HEK293T (cell line): ENCODE results near the gene SH3RF2.

Source experiments
- CTCF ChIA-PET: fragments of 350-600 bp; formaldehyde crosslinking; extraction: SDS; loops from one replicate; lab custom pipeline; 2021; ENCODE audit warnings: antibody characterized with exemption, inconsistent platforms; lab: Yijun Ruan, JAX
- POLR2A ChIA-PET: fragments of 350-600 bp; formaldehyde crosslinking; extraction: SDS; loops from one replicate; lab custom pipeline; 2020; ENCODE audit warnings: antibody characterized with exemption, inconsistent platforms; lab: Yijun Ruan, JAX
- DNase-seq: peaks from one replicate; pipeline ENCODE4 v3.0.0; 2012; ENCODE audit warnings: mixed read lengths; ENCODE audit errors: extremely low spot score
- ARNT ChIP-seq: fragments of 450-650 bp; IDR thresholded peaks from 2 replicates; pipeline ENCODE4 v1.6.1; 2017; ENCODE audit warnings: mild to moderate bottlenecking
- BHLHE40 ChIP-seq: fragments of 450-650 bp; IDR thresholded peaks from 2 replicates; pipeline ENCODE4 v1.6.1; 2016; ENCODE audit warnings: mild to moderate bottlenecking, moderate library complexity, borderline replicate concordance
- CTBP1 ChIP-seq: fragments of 450-650 bp; IDR thresholded peaks from 2 replicates; pipeline ENCODE4 v1.6.1; 2016; ENCODE audit warnings: borderline replicate concordance
- ELF4 ChIP-seq: fragments of 450-650 bp; IDR thresholded peaks from 2 replicates; pipeline ENCODE4 v1.6.1; 2017; ENCODE audit warnings: antibody characterized with exemption
- FOXA1 ChIP-seq: fragments of 450-650 bp; IDR thresholded peaks from 2 replicates; pipeline ENCODE4 v1.6.1; 2016; ENCODE audit warnings: mild to moderate bottlenecking
- FOXK2 ChIP-seq: fragments of 450-650 bp; IDR thresholded peaks from 2 replicates; pipeline ENCODE4 v1.6.1; 2016; ENCODE audit warnings: mild to moderate bottlenecking
- FOXM1 ChIP-seq: fragments of 450-650 bp; IDR thresholded peaks from 2 replicates; pipeline ENCODE4 v1.6.1; 2017; ENCODE audit warnings: mild to moderate bottlenecking, borderline replicate concordance
- HDGF ChIP-seq: fragments of 450-650 bp; IDR thresholded peaks from 2 replicates; pipeline ENCODE4 v1.6.1; 2017; ENCODE audit warnings: antibody characterized with exemption, borderline replicate concordance
- L3MBTL2 ChIP-seq: fragments of 450-650 bp; conservative IDR thresholded peaks from 2 replicates; pipeline ENCODE4 v1.6.1; 2016; ENCODE audit warnings: mild to moderate bottlenecking
- LEF1 ChIP-seq: fragments of 450-650 bp; IDR thresholded peaks from 2 replicates; pipeline ENCODE4 v1.6.1; 2017; ENCODE audit warnings: mild to moderate bottlenecking, borderline replicate concordance
- NFRKB ChIP-seq: fragments of 450-650 bp; IDR thresholded peaks from 2 replicates; pipeline ENCODE4 v1.6.1; 2016; ENCODE audit warnings: mild to moderate bottlenecking, moderate library complexity
- SP1 ChIP-seq: fragments of 450-650 bp; IDR thresholded peaks from 2 replicates; pipeline ENCODE4 v1.6.1; 2017
- SUZ12 ChIP-seq: fragments of 450-650 bp; IDR thresholded peaks from 2 replicates; pipeline ENCODE4 v1.6.1; 2016; ENCODE audit warnings: mild to moderate bottlenecking
- TARDBP ChIP-seq: fragments of 450-650 bp; IDR thresholded peaks from 2 replicates; pipeline ENCODE4 v1.6.1; 2016
- ZNF384 ChIP-seq: fragments of 450-650 bp; IDR thresholded peaks from 2 replicates; pipeline ENCODE4 v1.6.1; 2016
- TF ChIP-seq, protein P1 (sequence below): fragments of 450-650 bp; IDR thresholded peaks from 2 replicates; pipeline ENCODE4 v1.6.1; 2016

The SH3RF2 gene

GRCh38 chr5:145923405-145923804 is 13.0 kb upstream of the SH3RF2 start:
- no peak for TF ChIP-seq HDGF
- TF ChIP-seq NFRKB = no peak
- no peak for TF ChIP-seq TARDBP
- no peak for TF ChIP-seq ELF4
- TF ChIP-seq, protein P1, sequence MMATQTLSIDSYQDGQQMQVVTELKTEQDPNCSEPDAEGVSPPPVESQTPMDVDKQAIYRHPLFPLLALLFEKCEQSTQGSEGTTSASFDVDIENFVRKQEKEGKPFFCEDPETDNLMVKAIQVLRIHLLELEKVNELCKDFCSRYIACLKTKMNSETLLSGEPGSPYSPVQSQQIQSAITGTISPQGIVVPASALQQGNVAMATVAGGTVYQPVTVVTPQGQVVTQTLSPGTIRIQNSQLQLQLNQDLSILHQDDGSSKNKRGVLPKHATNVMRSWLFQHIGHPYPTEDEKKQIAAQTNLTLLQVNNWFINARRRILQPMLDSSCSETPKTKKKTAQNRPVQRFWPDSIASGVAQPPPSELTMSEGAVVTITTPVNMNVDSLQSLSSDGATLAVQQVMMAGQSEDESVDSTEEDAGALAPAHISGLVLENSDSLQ = no peak
- ChIA-PET POLR2A (no interaction called here), CTCF (no interaction called here)
- DNase-seq = no peak

- POLR2A ChIA-PET = interaction anchor here (1.5 kb wide), 1 partner anchor 11 kb away, joined by 5 read pairs; the partner anchor contains the start of gene SH3RF2
- TF ChIP-seq ELF4 (no peak), NFRKB (no peak), FOXA1 (no peak), TARDBP (no peak)
- CTCF ChIA-PET = interaction anchor here (1.5 kb wide), 1 partner anchor 9 kb away, joined by 5 read pairs; no protein-coding TSS in a partner anchor
- DNase-seq = no peak
These were observed 11.5 kb upstream of the SH3RF2 start for GRCh38 chr5:145924849-145925248.

- no peak for TF ChIP-seq FOXK2
- no peak for TF ChIP-seq FOXA1
- no peak for TF ChIP-seq CTBP1
- TF ChIP-seq NFRKB = no peak
- TF ChIP-seq ELF4 = no peak
- TF ChIP-seq L3MBTL2 = no peak
- TF ChIP-seq SP1 = no peak
- TF ChIP-seq TARDBP = no peak
- no peak for TF ChIP-seq HDGF
- no peak for TF ChIP-seq SUZ12
- ChIA-PET CTCF (interaction anchor here (1.5 kb wide), 1 partner anchor 9 kb away, joined by 5 read pairs; no protein-coding TSS in a partner anchor), POLR2A (interaction anchor here (1.5 kb wide), 1 partner anchor 11 kb away, joined by 5 read pairs; the partner anchor contains the start of gene SH3RF2)
- DNase-seq = no peak
These were observed 11.0 kb upstream of the SH3RF2 start for GRCh38 chr5:145925353-145925752.

GRCh38 chr5:145925803-145926202 is 10.6 kb upstream of the SH3RF2 start:
- no peak for DNase-seq
- POLR2A ChIA-PET = interaction anchor here (1.5 kb wide), 1 partner anchor 10 kb away, joined by 5 read pairs; the partner anchor contains the start of gene SH3RF2
- TF ChIP-seq FOXK2 (no peak), TARDBP (no peak), ZNF384 (no peak), LEF1 (no peak), FOXM1 (no peak), CTBP1 (no peak), SP1 (no peak), FOXA1 (no peak), HDGF (no peak), NFRKB (no peak), BHLHE40 (no peak), ELF4 (no peak), SUZ12 (no peak), ARNT (no peak), L3MBTL2 (no peak)
- TF ChIP-seq, protein P1 = no peak
- CTCF ChIA-PET = interaction anchor here (1.5 kb wide), 1 partner anchor 10 kb away, joined by 5 read pairs; no protein-coding TSS in a partner anchor

DNA sequence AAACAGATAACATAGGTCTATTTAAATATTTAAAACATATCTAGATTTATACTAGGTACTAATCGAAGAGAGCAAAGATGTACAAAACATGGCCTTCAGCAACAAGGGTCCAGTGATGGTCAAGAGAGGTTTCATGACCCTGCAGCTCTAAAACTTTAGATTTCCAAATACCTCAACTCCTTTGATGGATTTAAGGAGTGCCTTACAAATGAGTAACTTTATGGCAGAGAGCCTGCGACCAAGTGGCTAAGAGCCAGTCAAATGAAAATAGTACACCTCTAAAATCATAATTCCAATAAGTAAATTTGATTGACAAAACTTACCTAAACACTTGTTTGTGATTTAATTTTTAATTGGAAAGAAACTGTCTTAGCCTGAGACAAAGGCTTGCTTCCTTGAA is 4.7 kb upstream of the SH3RF2 start:
- ChIA-PET POLR2A (no interaction called here), CTCF (no interaction called here)

GRCh38 chr5:145934276-145934675 is 2.1 kb upstream of the SH3RF2 start:
- DNase-seq = no peak
- POLR2A ChIA-PET = no interaction called here
- CTCF ChIA-PET = no interaction called here
- TF ChIP-seq SUZ12 (no peak), CTBP1 (no peak), NFRKB (no peak), FOXA1 (no peak), ZNF384 (no peak), ARNT (no peak), L3MBTL2 (no peak), HDGF (no peak), ELF4 (no peak), BHLHE40 (no peak), FOXK2 (no peak), TARDBP (no peak), SP1 (no peak), LEF1 (no peak)

More for the DNA sequence above, 4.7 kb upstream of the SH3RF2 start:
- DNase-seq = no peak
- TF ChIP-seq FOXM1 = no peak
- no peak for TF ChIP-seq SUZ12
- no peak for TF ChIP-seq NFRKB
- no peak for TF ChIP-seq ELF4
- TF ChIP-seq HDGF = no peak
- TF ChIP-seq BHLHE40 = no peak
- TF ChIP-seq L3MBTL2 = no peak
- no peak for TF ChIP-seq TARDBP
- TF ChIP-seq SP1 = no peak
- TF ChIP-seq FOXA1 = no peak
- TF ChIP-seq CTBP1 = no peak
- TF ChIP-seq, protein P1 = no peak
- no peak for TF ChIP-seq ARNT
- no peak for TF ChIP-seq LEF1
